ENCODE data around the gene CNTNAP2.
"Not testable (repeated sequence)": the region's sequence is repeated elsewhere in the genome, so short reads cannot be mapped to it uniquely, and the experiment has no call there.

The CNTNAP2 gene

DNA sequence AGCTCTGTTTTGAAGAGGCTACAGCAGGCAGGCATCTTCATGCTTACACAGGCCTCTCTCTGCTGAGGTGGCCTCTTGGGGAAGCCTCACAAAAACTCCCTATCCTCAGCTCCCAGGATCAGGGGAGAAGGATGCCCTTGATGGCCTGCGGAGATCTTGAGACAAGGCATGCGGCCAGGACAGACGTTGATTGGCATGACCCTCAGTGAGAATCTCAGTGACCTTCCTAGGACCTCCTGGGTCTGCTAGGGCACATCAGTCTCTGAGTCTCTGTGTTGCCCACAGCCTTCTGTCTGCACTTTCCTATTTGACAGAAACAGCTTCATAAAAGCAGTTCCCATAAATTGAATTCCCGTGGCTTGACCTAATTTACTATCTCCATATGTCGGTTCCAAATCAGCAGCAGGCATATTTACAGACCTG is 1468.2 kb downstream of the CNTNAP2 start:
- H4K5ac ChIP-seq (ENCODE audit: low read length) = no peak overlapping the region
- peak overlapping the region; percentile 28 for H3K56ac ChIP-seq (ENCODE audit: low read length)
- no CpG with 5 or more reads among the region's 5 CpGs for WGBS (ENCODE audit: extremely low coverage, insufficient coverage, low lambda C conversion rate)

DNA sequence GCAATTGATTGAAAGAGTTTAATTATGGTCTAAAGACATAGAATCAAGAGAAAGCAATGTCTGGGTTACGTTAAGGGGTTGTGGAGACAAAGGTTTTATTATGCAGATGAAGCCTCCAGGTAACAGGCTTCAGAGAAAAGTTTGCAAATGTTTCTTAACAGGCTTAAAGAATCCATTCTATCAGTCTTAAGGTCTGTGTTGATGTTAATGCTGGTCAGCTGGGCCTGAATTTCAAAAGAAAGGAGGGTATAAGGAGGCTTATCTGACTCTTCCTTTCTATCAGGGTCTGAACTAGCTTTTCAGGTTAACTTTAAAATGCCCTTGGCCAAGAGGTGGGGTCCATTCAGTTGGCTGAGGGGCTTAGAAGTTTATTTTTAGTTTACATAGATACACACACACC is 1469.5 kb downstream of the CNTNAP2 start:
- H3K4me1 ChIP-seq (ENCODE audit: control insufficient read depth, low read depth, low read length) = peaks cover 5% of the 10 kb centered on the region
- H2BK5ac ChIP-seq (ENCODE audit: low read length) = no peak overlapping the region
- no peak overlapping the region for H3K4me3 ChIP-seq (ENCODE audit: low read length)
- H3K56ac ChIP-seq (ENCODE audit: low read length) = no peak overlapping the region
- H3K4ac ChIP-seq (ENCODE audit: low read depth, low read length) = no peak overlapping the region
- H3K27me3 ChIP-seq (ENCODE audit: insufficient read depth, low read length, poor library complexity) = no peaks in the 10 kb centered on the region
- H3K79me1 ChIP-seq (ENCODE audit: low read length) = no peaks in the 10 kb centered on the region
- no peaks in the 10 kb centered on the region for H3K79me2 ChIP-seq (ENCODE audit: control insufficient read depth, insufficient read depth, low read length)
- 100% methylated on average over 1 of the region's 1 CpG for WGBS (ENCODE audit: extremely low coverage, insufficient coverage, low lambda C conversion rate)
- H3K27ac ChIP-seq (ENCODE audit: low read depth, low read length) = no peak overlapping the region
- no peak overlapping the region for H2AK5ac ChIP-seq (ENCODE audit: low read length)
- no peak overlapping the region for H4K8ac ChIP-seq (ENCODE audit: low read depth, low read length)
- no peaks in the 10 kb centered on the region for H3K36me3 ChIP-seq (ENCODE audit: control insufficient read depth, insufficient read depth, low read length)
- H3K18ac ChIP-seq (ENCODE audit: low read length) = no peak overlapping the region
- H2BK15ac ChIP-seq (replicated peaks; ENCODE audit: low read depth) = no peak overlapping the region
- no peak overlapping the region for H3K23ac ChIP-seq (ENCODE audit: low read length)
- no peak overlapping the region for H2BK120ac ChIP-seq (ENCODE audit: low read depth, low read length)
- H3K4me2 ChIP-seq (ENCODE audit: low read length) = no peak overlapping the region
- DNase-seq = no peak
- no peak overlapping the region for H4K5ac ChIP-seq (ENCODE audit: low read length)
- no peak overlapping the region for H3K9ac ChIP-seq (ENCODE audit: low read length)

More for the DNA sequence above, 1468.2 kb downstream of the CNTNAP2 start:
- Histone ChIP-seq H3K27me3 (ENCODE audit: insufficient read depth, low read length, poor library complexity) (no peaks in the 10 kb centered on the region), H2BK120ac (ENCODE audit: low read depth, low read length) (no peak overlapping the region), H3K4me3 (ENCODE audit: low read length) (no peak overlapping the region), H3K79me2 (ENCODE audit: control insufficient read depth, insufficient read depth, low read length) (no peaks in the 10 kb centered on the region), H2BK15ac (replicated peaks; ENCODE audit: low read depth) (no peak overlapping the region), H2BK5ac (ENCODE audit: low read length) (peak overlapping the region; percentile 10), H3K27ac (ENCODE audit: low read depth, low read length) (no peak overlapping the region), H3K9ac (ENCODE audit: low read length) (no peak overlapping the region), H3K18ac (ENCODE audit: low read length) (no peak overlapping the region), H3K4me1 (ENCODE audit: control insufficient read depth, low read depth, low read length) (peaks cover 5% of the 10 kb centered on the region), H4K8ac (ENCODE audit: low read depth, low read length) (no peak overlapping the region), H3K4ac (ENCODE audit: low read depth, low read length) (no peak overlapping the region), H3K79me1 (ENCODE audit: low read length) (no peaks in the 10 kb centered on the region), H3K4me2 (ENCODE audit: low read length) (no peak overlapping the region), H3K23ac (ENCODE audit: low read length) (no peak overlapping the region), H3K36me3 (ENCODE audit: control insufficient read depth, insufficient read depth, low read length) (no peaks in the 10 kb centered on the region), H2AK5ac (ENCODE audit: low read length) (no peak overlapping the region)
- peak; percentile 42 for DNase-seq

DNA sequence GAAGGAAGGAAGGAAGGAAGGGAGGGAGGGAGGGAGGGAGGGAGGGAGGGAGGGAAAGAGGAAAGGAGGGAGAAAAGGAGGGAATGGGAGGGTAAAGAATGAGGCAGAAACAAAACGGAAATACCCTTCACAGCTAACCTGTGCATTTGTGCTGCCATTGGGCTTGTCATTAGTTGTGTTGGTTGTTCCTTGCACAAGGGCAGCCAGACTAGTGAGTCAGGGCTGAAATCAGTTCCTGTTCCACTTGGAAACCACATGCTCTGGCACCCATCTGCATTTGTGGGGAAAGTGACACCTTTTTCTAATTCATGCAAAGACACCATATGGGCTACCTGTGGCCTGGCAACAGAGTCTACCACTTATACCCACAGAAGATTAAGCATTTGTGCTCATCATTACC is 1469.9 kb downstream of the CNTNAP2 start:
- H3K18ac ChIP-seq (ENCODE audit: low read length) = no peak overlapping the region
- H3K27me3 ChIP-seq (ENCODE audit: insufficient read depth, low read length, poor library complexity) = no peaks in the 10 kb centered on the region
- no peak overlapping the region for H3K4ac ChIP-seq (ENCODE audit: low read depth, low read length)
- no peak overlapping the region for H3K23ac ChIP-seq (ENCODE audit: low read length)
- H4K8ac ChIP-seq (ENCODE audit: low read depth, low read length) = no peak overlapping the region
- H2BK5ac ChIP-seq (ENCODE audit: low read length) = no peak overlapping the region
- H3K9ac ChIP-seq (ENCODE audit: low read length) = no peak overlapping the region
- no CpG with 5 or more reads among the region's 1 CpG for WGBS (ENCODE audit: extremely low coverage, insufficient coverage, low lambda C conversion rate)
- H3K79me1 ChIP-seq (ENCODE audit: low read length) = no peaks in the 10 kb centered on the region
- H3K56ac ChIP-seq (ENCODE audit: low read length) = no peak overlapping the region
- H3K79me2 ChIP-seq (ENCODE audit: control insufficient read depth, insufficient read depth, low read length) = no peaks in the 10 kb centered on the region
- H2BK15ac ChIP-seq (replicated peaks; ENCODE audit: low read depth) = peak overlapping the region; percentile 57
- H3K4me1 ChIP-seq (ENCODE audit: control insufficient read depth, low read depth, low read length) = peaks cover 5% of the 10 kb centered on the region
- no peak overlapping the region for H2BK120ac ChIP-seq (ENCODE audit: low read depth, low read length)
- no peak overlapping the region for H2AK5ac ChIP-seq (ENCODE audit: low read length)
- H3K4me2 ChIP-seq (ENCODE audit: low read length) = no peak overlapping the region
- no peak overlapping the region for H3K4me3 ChIP-seq (ENCODE audit: low read length)
- no peak overlapping the region for H3K27ac ChIP-seq (ENCODE audit: low read depth, low read length)
- no peaks in the 10 kb centered on the region for H3K36me3 ChIP-seq (ENCODE audit: control insufficient read depth, insufficient read depth, low read length)
- DNase-seq = peak; percentile 59
- no peak overlapping the region for H4K5ac ChIP-seq (ENCODE audit: low read length)

DNA sequence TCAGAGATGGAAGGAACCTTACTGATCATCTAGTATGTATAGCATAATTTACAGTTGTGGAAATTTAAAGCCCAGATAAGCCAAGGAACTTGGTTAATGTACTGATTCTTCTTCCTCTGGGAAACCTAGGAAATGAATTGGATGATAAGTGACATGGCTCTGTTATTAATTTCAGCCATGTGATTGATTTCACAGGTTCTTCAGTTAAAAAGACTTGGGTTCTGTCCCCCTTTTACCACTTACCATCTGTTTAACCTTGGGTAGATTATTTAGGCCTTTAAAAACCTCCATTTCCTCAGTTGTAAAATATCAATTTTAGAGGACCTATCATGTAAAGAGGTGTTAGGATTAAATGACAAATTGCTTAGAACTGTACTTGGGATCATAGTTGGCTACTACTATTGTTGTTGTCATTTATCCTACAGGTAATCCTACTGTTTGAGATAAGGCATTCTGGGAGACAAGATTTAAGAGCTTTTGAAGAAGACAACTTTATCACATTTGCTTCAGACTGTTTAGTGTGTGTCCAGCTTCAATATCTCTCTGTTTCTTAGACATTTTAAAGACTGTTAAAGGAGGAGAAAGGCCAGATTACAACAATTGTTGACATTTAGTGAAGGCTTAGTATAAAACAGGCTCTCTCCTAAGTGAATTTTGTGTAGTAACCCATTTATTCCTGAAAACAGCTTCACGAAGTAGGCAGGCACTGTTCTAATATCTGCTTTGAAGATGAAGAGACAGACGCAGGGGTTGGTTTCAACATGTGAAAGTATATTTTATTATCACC is 1476.9 kb downstream of the CNTNAP2 start:
- H3K36me3 ChIP-seq (ENCODE audit: control insufficient read depth, insufficient read depth, low read length) = no peaks in the 10 kb centered on the region
- no CpG with 5 or more reads among the region's 2 CpGs for WGBS (ENCODE audit: extremely low coverage, insufficient coverage, low lambda C conversion rate)
- H3K27me3 ChIP-seq (ENCODE audit: insufficient read depth, low read length, poor library complexity) = no peaks in the 10 kb centered on the region
- H3K18ac ChIP-seq (ENCODE audit: low read length) = no peak overlapping the region
- H4K5ac ChIP-seq (ENCODE audit: low read length) = no peak overlapping the region
- H2BK15ac ChIP-seq (replicated peaks; ENCODE audit: low read depth) = no peak overlapping the region
- no peak overlapping the region for H2BK5ac ChIP-seq (ENCODE audit: low read length)
- no peaks in the 10 kb centered on the region for H3K4me1 ChIP-seq (ENCODE audit: control insufficient read depth, low read depth, low read length)
- H3K9ac ChIP-seq (ENCODE audit: low read length) = no peak overlapping the region
- H3K56ac ChIP-seq (ENCODE audit: low read length) = no peak overlapping the region
- H2BK120ac ChIP-seq (ENCODE audit: low read depth, low read length) = no peak overlapping the region
- no peak overlapping the region for H2AK5ac ChIP-seq (ENCODE audit: low read length)
- no peak overlapping the region for H4K8ac ChIP-seq (ENCODE audit: low read depth, low read length)
- H3K4ac ChIP-seq (ENCODE audit: low read depth, low read length) = no peak overlapping the region
- H3K27ac ChIP-seq (ENCODE audit: low read depth, low read length) = no peak overlapping the region
- no peak overlapping the region for H3K4me3 ChIP-seq (ENCODE audit: low read length)
- DNase-seq = no peak
- no peaks in the 10 kb centered on the region for H3K79me2 ChIP-seq (ENCODE audit: control insufficient read depth, insufficient read depth, low read length)
- no peak overlapping the region for H3K4me2 ChIP-seq (ENCODE audit: low read length)
- H3K79me1 ChIP-seq (ENCODE audit: low read length) = no peaks in the 10 kb centered on the region
- no peak overlapping the region for H3K23ac ChIP-seq (ENCODE audit: low read length)

DNA sequence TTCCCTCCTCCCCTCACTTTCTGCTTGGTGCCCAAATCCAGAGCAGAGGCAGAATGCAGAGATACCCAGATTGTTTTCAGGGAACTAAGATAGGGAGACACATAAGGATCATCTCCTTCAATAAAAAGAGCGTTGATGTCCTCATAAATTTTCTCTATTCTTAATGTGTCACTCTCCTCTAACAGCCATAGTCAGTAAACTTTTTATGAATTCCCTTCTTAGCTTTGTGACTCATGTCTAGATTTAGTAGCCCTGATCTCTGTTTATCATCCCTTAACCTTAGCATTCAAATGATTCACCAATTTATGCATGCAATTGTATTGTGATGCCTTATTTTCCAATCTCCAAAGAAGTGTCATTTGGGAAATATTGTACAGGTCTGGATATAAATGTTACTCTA is 1478.4 kb downstream of the CNTNAP2 start:
- Histone ChIP-seq H3K4ac (ENCODE audit: low read depth, low read length) (no peak overlapping the region), H3K4me3 (ENCODE audit: low read length) (no peak overlapping the region), H3K56ac (ENCODE audit: low read length) (no peak overlapping the region), H3K23ac (ENCODE audit: low read length) (no peak overlapping the region), H3K79me2 (ENCODE audit: control insufficient read depth, insufficient read depth, low read length) (no peaks in the 10 kb centered on the region), H2BK5ac (ENCODE audit: low read length) (no peak overlapping the region), H3K4me1 (ENCODE audit: control insufficient read depth, low read depth, low read length) (no peaks in the 10 kb centered on the region), H4K8ac (ENCODE audit: low read depth, low read length) (no peak overlapping the region), H3K9ac (ENCODE audit: low read length) (no peak overlapping the region), H3K18ac (ENCODE audit: low read length) (no peak overlapping the region), H3K79me1 (ENCODE audit: low read length) (no peaks in the 10 kb centered on the region), H2BK120ac (ENCODE audit: low read depth, low read length) (no peak overlapping the region), H2AK5ac (ENCODE audit: low read length) (no peak overlapping the region), H4K5ac (ENCODE audit: low read length) (no peak overlapping the region), H2BK15ac (replicated peaks; ENCODE audit: low read depth) (no peak overlapping the region), H3K4me2 (ENCODE audit: low read length) (no peak overlapping the region), H3K27me3 (ENCODE audit: insufficient read depth, low read length, poor library complexity) (no peaks in the 10 kb centered on the region), H3K27ac (ENCODE audit: low read depth, low read length) (no peak overlapping the region), H3K36me3 (ENCODE audit: control insufficient read depth, insufficient read depth, low read length) (no peaks in the 10 kb centered on the region)
- WGBS (ENCODE audit: extremely low coverage, insufficient coverage, low lambda C conversion rate) = no CpG with 5 or more reads among the region's 1 CpG
- DNase-seq = no peak

DNA sequence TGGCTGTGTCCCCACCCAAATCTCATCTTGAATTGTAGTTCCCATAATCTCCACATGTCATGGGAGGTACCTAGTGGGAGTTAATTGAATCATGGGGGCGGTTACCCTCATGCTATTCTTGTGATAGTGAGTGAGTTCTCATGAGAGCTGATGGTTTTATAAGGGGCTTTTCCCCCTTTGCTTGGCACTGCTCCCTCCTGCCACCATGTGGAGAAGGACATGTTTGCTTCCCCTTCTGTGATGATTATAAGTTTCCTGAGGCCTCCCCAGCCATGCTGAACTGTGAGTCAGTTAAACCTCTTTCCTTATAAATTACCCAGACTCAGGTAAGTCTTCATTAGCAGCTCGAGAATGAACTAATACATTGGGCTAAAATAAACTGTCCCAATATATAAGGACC is 1482.1 kb downstream of the CNTNAP2 start:
- H3K56ac ChIP-seq (ENCODE audit: low read length); H2BK15ac ChIP-seq (replicated peaks; ENCODE audit: low read depth); DNase-seq; H3K23ac ChIP-seq (ENCODE audit: low read length); H3K9ac ChIP-seq (ENCODE audit: low read length); H2BK120ac ChIP-seq (ENCODE audit: low read depth, low read length); H2BK5ac ChIP-seq (ENCODE audit: low read length); H3K4me2 ChIP-seq (ENCODE audit: low read length); H3K36me3 ChIP-seq (ENCODE audit: control insufficient read depth, insufficient read depth, low read length); H2AK5ac ChIP-seq (ENCODE audit: low read length); H3K79me1 ChIP-seq (ENCODE audit: low read length); H3K4ac ChIP-seq (ENCODE audit: low read depth, low read length); H3K18ac ChIP-seq (ENCODE audit: low read length); H3K4me1 ChIP-seq (ENCODE audit: control insufficient read depth, low read depth, low read length); H4K5ac ChIP-seq (ENCODE audit: low read length); H4K8ac ChIP-seq (ENCODE audit: low read depth, low read length); H3K79me2 ChIP-seq (ENCODE audit: control insufficient read depth, insufficient read depth, low read length); H3K27ac ChIP-seq (ENCODE audit: low read depth, low read length); H3K27me3 ChIP-seq (ENCODE audit: insufficient read depth, low read length, poor library complexity); H3K4me3 ChIP-seq (ENCODE audit: low read length): not testable (repeated sequence)
- WGBS (ENCODE audit: extremely low coverage, insufficient coverage, low lambda C conversion rate) = no CpG with 5 or more reads among the region's 2 CpGs
